ENCODE results near the gene TTBK1. TPM values are rescaled to one million over a fixed set of nuclear protein-coding genes. Genes with fewer than 3 reads are reported as not detected.

The TTBK1 gene
- total RNA-seq, 2 donors from 2014 or later: 0.26 to 0.33 TPM

GRCh38 chr6:43308101-43308989 is 65.1 kb downstream of the TTBK1 start, which contains the start of gene CRIP3:
TSS of gene CRIP3 (minus strand) at chr6:43308826. CDS start at chr6:43308792, 34 bp downstream.
- 7% methylated on average over 11 to 39 of the region's 39 CpGs for WGBS, 2 donors
- intact Hi-C loops (cut with DNase I): no loop called here
- peaks cover 14% of the 10 kb centered on the region for H3K4me1 ChIP-seq
- H3K9me3 ChIP-seq: no peaks in the 10 kb centered on the region
- no peak within 1 kb of the TSS for H3K4me3 ChIP-seq
- TF ChIP-seq POLR2A (IDR thresholded peaks at IDR 0.05) (peak in 1 of 3 donors; percentile 12), CTCF (IDR thresholded peaks at IDR 0.05) (peak in 6 of 7 experiments; percentile 24 to 54 (median 47))
- ATAC-seq (peak; percentile 71), DNase-seq (peak; percentile 30 to 58 (median 54))
- no peaks in the 10 kb centered on the region for H3K36me3 ChIP-seq (replicated peaks in 1 of 2; ENCODE audit: insufficient read depth in 1 of 2, low read depth in 2 of 2)
- peak within 1 kb of the TSS in 2 of 4 donors; percentile 24 to 30 for H3K27ac ChIP-seq
- no peaks in the 10 kb centered on the region for H3K27me3 ChIP-seq

GRCh38 chr6:43308990-43309477 is 65.8 kb downstream of the TTBK1 start:
- Histone ChIP-seq H3K27ac (peak overlapping the region in 1 of 4 donors; percentile 24), H3K4me1 (peaks cover 14% of the 10 kb centered on the region)

GRCh38 chr6:43310134-43310533 is 66.9 kb downstream of the TTBK1 start:
- H3K4me3 ChIP-seq: no peak overlapping the region
- DNase-seq: no peak
- 97 to 100% methylated on average over 2 of the region's 2 CpGs for WGBS, 2 donors
- H3K9me3 ChIP-seq: no peaks in the 10 kb centered on the region
- no peak for ATAC-seq
- intact Hi-C loops (cut with DNase I): no loop called here
- peaks cover 14% of the 10 kb centered on the region for H3K4me1 ChIP-seq
- H3K27me3 ChIP-seq: no peaks in the 10 kb centered on the region
- H3K36me3 ChIP-seq (replicated peaks in 1 of 2; ENCODE audit: insufficient read depth in 1 of 2, low read depth in 2 of 2): no peaks in the 10 kb centered on the region
- H3K27ac ChIP-seq: no peak overlapping the region
- TF ChIP-seq POLR2A (IDR thresholded peaks at IDR 0.05) (no peak), CTCF (IDR thresholded peaks at IDR 0.05) (no peak)

More at GRCh38 chr6:43308990-43309477, 65.8 kb downstream of the TTBK1 start:
- Histone ChIP-seq H3K36me3 (replicated peaks in 1 of 2; ENCODE audit: insufficient read depth in 1 of 2, low read depth in 2 of 2) (no peaks in the 10 kb centered on the region), H3K27me3 (no peaks in the 10 kb centered on the region), H3K4me3 (no peak overlapping the region), H3K9me3 (no peaks in the 10 kb centered on the region)
- WGBS, 2 donors: 34 to 35% methylated on average over 9 of the region's 9 CpGs
- intact Hi-C loops (cut with DNase I): no loop called here
- no peak for TF ChIP-seq CTCF (IDR thresholded peaks at IDR 0.05)
- TF ChIP-seq POLR2A (IDR thresholded peaks at IDR 0.05): no peak
- peak; percentile 8 for ATAC-seq
- no peak for DNase-seq

- DNase-seq: no peak
- Histone ChIP-seq H3K4me3 (no peak overlapping the region), H3K9me3 (no peaks in the 10 kb centered on the region), H3K27ac (no peak overlapping the region), H3K27me3 (no peaks in the 10 kb centered on the region), H3K4me1 (peaks cover 14% of the 10 kb centered on the region), H3K36me3 (replicated peaks in 1 of 2; ENCODE audit: insufficient read depth in 1 of 2, low read depth in 2 of 2) (no peaks in the 10 kb centered on the region)
- no peak for ATAC-seq
- intact Hi-C loops (cut with DNase I): no loop called here
- TF ChIP-seq POLR2A (IDR thresholded peaks at IDR 0.05) (no peak), CTCF (IDR thresholded peaks at IDR 0.05) (no peak)
Measured at GRCh38 chr6:43310624-43311023, 67.3 kb downstream of the TTBK1 start.

Data from body of pancreas (tissue), 4 donors.